Measurements from ENCODE around the gene MAP3K19. TPM values are rescaled to one million over a fixed set of nuclear protein-coding genes. Genes with fewer than 3 reads are reported as not detected.
"Not testable (repeated sequence)": the region's sequence is repeated elsewhere in the genome, so short reads cannot be mapped to it uniquely, and the experiment has no call there.

MAP3K19 gene
- polyA plus RNA-seq, 4 donors = 0.03 TPM; not detected in 3

DNA sequence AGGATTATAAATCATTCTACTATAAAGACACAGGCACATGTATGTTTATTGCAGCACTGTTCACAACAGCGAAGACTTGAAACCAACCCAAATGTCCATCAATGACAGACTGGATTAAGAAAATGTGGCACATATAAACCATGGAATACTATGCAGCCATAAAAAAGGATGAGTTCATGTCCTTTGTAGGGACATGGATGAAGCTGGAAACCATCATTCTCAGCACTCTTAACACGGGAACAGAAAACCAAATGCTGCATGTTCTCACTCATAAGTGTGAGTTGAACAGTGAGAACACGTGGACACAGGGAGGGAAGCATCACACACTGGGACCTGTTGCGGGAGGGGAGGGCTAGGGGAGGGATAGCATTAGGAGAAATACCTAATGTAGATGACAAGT is 42.4 kb upstream of the MAP3K19 start:
- not testable (repeated sequence) for H3K4me1 ChIP-seq (ENCODE audit: control insufficient read depth in 3 of 3, insufficient read depth in 2 of 3, low read depth in 1 of 3, low read length in 2 of 3); H3K4me3 ChIP-seq (ENCODE audit: low read depth in 1 of 3, low read length in 3 of 3); H3K9me3 ChIP-seq (ENCODE audit: control insufficient read depth in 2 of 2, insufficient read depth in 1 of 2, low read depth in 1 of 2, low read length in 1 of 2); H3K36me3 ChIP-seq (ENCODE audit: control insufficient read depth in 3 of 3, insufficient read depth in 2 of 3, low read depth in 1 of 3, low read length in 3 of 3); DNase-seq; H3K27ac ChIP-seq (ENCODE audit: low read depth in 1 of 3, low read length in 2 of 3); H3K27me3 ChIP-seq (ENCODE audit: control insufficient read depth in 3 of 3, insufficient read depth in 3 of 3, low read length in 3 of 3); FAIRE-seq
- 96 to 99% (median 98%) methylated on average over 4 of the region's 4 CpGs for WGBS, 3 donors

GRCh38 chr2:135086222-135086621 is 39.0 kb upstream of the MAP3K19 start:
- WGBS, 3 donors = 90 to 92% (median 92%) methylated on average over 2 of the region's 2 CpGs
- FAIRE-seq = no peak
- H3K9me3 ChIP-seq (ENCODE audit: control insufficient read depth in 2 of 2, insufficient read depth in 1 of 2, low read depth in 1 of 2, low read length in 1 of 2) = peaks cover 0 to 6% of the 10 kb centered on the region in 2 donors
- H3K27me3 ChIP-seq (ENCODE audit: control insufficient read depth in 3 of 3, insufficient read depth in 3 of 3, low read length in 3 of 3) = no peaks in the 10 kb centered on the region
- H3K4me1 ChIP-seq (ENCODE audit: control insufficient read depth in 3 of 3, insufficient read depth in 2 of 3, low read depth in 1 of 3, low read length in 2 of 3) = no peaks in the 10 kb centered on the region
- no peak for DNase-seq
- H3K4me3 ChIP-seq (ENCODE audit: low read depth in 1 of 3, low read length in 3 of 3) = no peak overlapping the region
- H3K27ac ChIP-seq (ENCODE audit: low read depth in 1 of 3, low read length in 2 of 3) = no peak overlapping the region
- peaks cover 0 to 4% (median 0%) of the 10 kb centered on the region in 3 donors for H3K36me3 ChIP-seq (ENCODE audit: control insufficient read depth in 3 of 3, insufficient read depth in 2 of 3, low read depth in 1 of 3, low read length in 3 of 3)

GRCh38 chr2:135078417-135078816 is 31.2 kb upstream of the MAP3K19 start:
- Histone ChIP-seq H3K4me1 (ENCODE audit: control insufficient read depth in 3 of 3, insufficient read depth in 2 of 3, low read depth in 1 of 3, low read length in 2 of 3) (no peaks in the 10 kb centered on the region), H3K27ac (ENCODE audit: low read depth in 1 of 3, low read length in 2 of 3) (no peak overlapping the region), H3K27me3 (ENCODE audit: control insufficient read depth in 3 of 3, insufficient read depth in 3 of 3, low read length in 3 of 3) (no peaks in the 10 kb centered on the region), H3K36me3 (ENCODE audit: control insufficient read depth in 3 of 3, insufficient read depth in 2 of 3, low read depth in 1 of 3, low read length in 3 of 3) (peaks cover 0 to 13% (median 0%) of the 10 kb centered on the region in 3 donors), H3K9me3 (ENCODE audit: control insufficient read depth in 2 of 2, insufficient read depth in 1 of 2, low read depth in 1 of 2, low read length in 1 of 2) (peaks cover 0 to 18% of the 10 kb centered on the region in 2 donors), H3K4me3 (ENCODE audit: low read depth in 1 of 3, low read length in 3 of 3) (no peak overlapping the region)
- FAIRE-seq (no peak), DNase-seq (no peak)

GRCh38 chr2:135076556-135076955 is 29.3 kb upstream of the MAP3K19 start:
- no peak for FAIRE-seq

DNA sequence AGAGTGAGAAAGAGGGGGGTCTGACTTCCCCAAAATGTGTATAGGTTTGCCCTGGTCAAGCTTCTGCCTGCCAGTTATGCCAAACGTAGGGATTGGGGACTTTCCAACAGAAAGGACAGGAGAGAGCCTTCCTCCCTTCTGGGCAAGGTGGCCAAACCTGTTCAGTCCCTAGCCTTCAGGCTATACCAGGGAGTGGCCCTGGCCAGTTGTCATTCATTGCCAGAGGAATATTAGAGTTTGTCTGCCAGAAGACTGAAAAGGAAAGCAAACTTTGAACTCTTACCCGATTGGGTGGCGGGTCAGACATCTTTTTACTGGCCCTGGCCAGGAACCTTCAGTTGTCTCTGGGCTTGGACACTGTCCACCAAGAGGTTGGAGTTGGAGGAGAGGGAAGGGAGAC is 27.0 kb upstream of the MAP3K19 start:
- 58 to 77% (median 60%) methylated on average over 3 of the region's 3 CpGs for WGBS, 3 donors
- DNase-seq = peak in 1 of 2 donors; percentile 37
- Histone ChIP-seq H3K4me1 (ENCODE audit: control insufficient read depth in 3 of 3, insufficient read depth in 2 of 3, low read depth in 1 of 3, low read length in 2 of 3) (no peaks in the 10 kb centered on the region), H3K27ac (ENCODE audit: low read depth in 1 of 3, low read length in 2 of 3) (no peak overlapping the region), H3K9me3 (ENCODE audit: control insufficient read depth in 2 of 2, insufficient read depth in 1 of 2, low read depth in 1 of 2, low read length in 1 of 2) (peaks cover 0 to 38% of the 10 kb centered on the region in 2 donors), H3K27me3 (ENCODE audit: control insufficient read depth in 3 of 3, insufficient read depth in 3 of 3, low read length in 3 of 3) (no peaks in the 10 kb centered on the region), H3K36me3 (ENCODE audit: control insufficient read depth in 3 of 3, insufficient read depth in 2 of 3, low read depth in 1 of 3, low read length in 3 of 3) (peaks cover 0 to 19% (median 0%) of the 10 kb centered on the region in 3 donors), H3K4me3 (ENCODE audit: low read depth in 1 of 3, low read length in 3 of 3) (no peak overlapping the region)
- FAIRE-seq = no peak

More at GRCh38 chr2:135076556-135076955, 29.3 kb upstream of the MAP3K19 start:
- Histone ChIP-seq H3K27ac (ENCODE audit: low read depth in 1 of 3, low read length in 2 of 3) (no peak overlapping the region), H3K4me3 (ENCODE audit: low read depth in 1 of 3, low read length in 3 of 3) (no peak overlapping the region), H3K36me3 (ENCODE audit: control insufficient read depth in 3 of 3, insufficient read depth in 2 of 3, low read depth in 1 of 3, low read length in 3 of 3) (peaks cover 0 to 15% (median 0%) of the 10 kb centered on the region in 3 donors), H3K4me1 (ENCODE audit: control insufficient read depth in 3 of 3, insufficient read depth in 2 of 3, low read depth in 1 of 3, low read length in 2 of 3) (no peaks in the 10 kb centered on the region), H3K9me3 (ENCODE audit: control insufficient read depth in 2 of 2, insufficient read depth in 1 of 2, low read depth in 1 of 2, low read length in 1 of 2) (peaks cover 0 to 26% of the 10 kb centered on the region in 2 donors), H3K27me3 (ENCODE audit: control insufficient read depth in 3 of 3, insufficient read depth in 3 of 3, low read length in 3 of 3) (no peaks in the 10 kb centered on the region)
- 96 to 100% (median 99%) methylated on average over 2 of the region's 2 CpGs for WGBS, 3 donors
- no peak for DNase-seq

GRCh38 chr2:135072125-135072997 is 25.1 kb upstream of the MAP3K19 start:
- H3K27me3 ChIP-seq (ENCODE audit: control insufficient read depth in 3 of 3, insufficient read depth in 3 of 3, low read length in 3 of 3) = no peaks in the 10 kb centered on the region
- peaks cover 0 to 17% (median 0%) of the 10 kb centered on the region in 3 donors for H3K36me3 ChIP-seq (ENCODE audit: control insufficient read depth in 3 of 3, insufficient read depth in 2 of 3, low read depth in 1 of 3, low read length in 3 of 3)
- FAIRE-seq = no peak
- no peak overlapping the region for H3K27ac ChIP-seq (ENCODE audit: low read depth in 1 of 3, low read length in 2 of 3)
- DNase-seq = no peak
- H3K4me3 ChIP-seq (ENCODE audit: low read depth in 1 of 3, low read length in 3 of 3) = no peak overlapping the region
- H3K9me3 ChIP-seq (ENCODE audit: control insufficient read depth in 2 of 2, insufficient read depth in 1 of 2, low read depth in 1 of 2, low read length in 1 of 2) = peaks cover 0 to 35% of the 10 kb centered on the region in 2 donors
- 98 to 100% (median 98%) methylated on average over 3 of the region's 3 CpGs for WGBS, 3 donors
- no peaks in the 10 kb centered on the region for H3K4me1 ChIP-seq (ENCODE audit: control insufficient read depth in 3 of 3, insufficient read depth in 2 of 3, low read depth in 1 of 3, low read length in 2 of 3)

GRCh38 chr2:135066710-135067109 is 19.5 kb upstream of the MAP3K19 start:
- WGBS, 3 donors = 77 to 92% (median 91%) methylated on average over 1 of the region's 1 CpG
- Histone ChIP-seq H3K9me3 (ENCODE audit: control insufficient read depth in 2 of 2, insufficient read depth in 1 of 2, low read depth in 1 of 2, low read length in 1 of 2) (peaks cover 0 to 13% of the 10 kb centered on the region in 2 donors), H3K27me3 (ENCODE audit: control insufficient read depth in 3 of 3, insufficient read depth in 3 of 3, low read length in 3 of 3) (no peaks in the 10 kb centered on the region), H3K36me3 (ENCODE audit: control insufficient read depth in 3 of 3, insufficient read depth in 2 of 3, low read depth in 1 of 3, low read length in 3 of 3) (peaks cover 0 to 15% (median 0%) of the 10 kb centered on the region in 3 donors), H3K4me1 (ENCODE audit: control insufficient read depth in 3 of 3, insufficient read depth in 2 of 3, low read depth in 1 of 3, low read length in 2 of 3) (no peaks in the 10 kb centered on the region), H3K27ac (ENCODE audit: low read depth in 1 of 3, low read length in 2 of 3) (no peak overlapping the region), H3K4me3 (ENCODE audit: low read depth in 1 of 3, low read length in 3 of 3) (no peak overlapping the region)
- DNase-seq (no peak), FAIRE-seq (no peak)

GRCh38 chr2:135064149-135064548 is 16.9 kb upstream of the MAP3K19 start:
- Histone ChIP-seq H3K27me3 (ENCODE audit: control insufficient read depth in 3 of 3, insufficient read depth in 3 of 3, low read length in 3 of 3) (no peaks in the 10 kb centered on the region), H3K36me3 (ENCODE audit: control insufficient read depth in 3 of 3, insufficient read depth in 2 of 3, low read depth in 1 of 3, low read length in 3 of 3) (peaks cover 2 to 17% (median 3%) of the 10 kb centered on the region in 3 donors), H3K27ac (ENCODE audit: low read depth in 1 of 3, low read length in 2 of 3) (no peak overlapping the region), H3K9me3 (ENCODE audit: control insufficient read depth in 2 of 2, insufficient read depth in 1 of 2, low read depth in 1 of 2, low read length in 1 of 2) (no peaks in the 10 kb centered on the region), H3K4me1 (ENCODE audit: control insufficient read depth in 3 of 3, insufficient read depth in 2 of 3, low read depth in 1 of 3, low read length in 2 of 3) (no peaks in the 10 kb centered on the region), H3K4me3 (ENCODE audit: low read depth in 1 of 3, low read length in 3 of 3) (no peak overlapping the region)
- FAIRE-seq (no peak), DNase-seq (no peak)
- 94 to 97% (median 96%) methylated on average over 2 of the region's 2 CpGs for WGBS, 3 donors

Measured in small intestine (tissue), 7 donors.